Measurements from ENCODE around the gene TCF7L1. TPM values are rescaled to one million over a fixed set of nuclear protein-coding genes. Genes with fewer than 3 reads are reported as not detected.

TCF7L1 gene
- total RNA-seq, 1 donor from 2014 or later = 9.3 TPM

DNA sequence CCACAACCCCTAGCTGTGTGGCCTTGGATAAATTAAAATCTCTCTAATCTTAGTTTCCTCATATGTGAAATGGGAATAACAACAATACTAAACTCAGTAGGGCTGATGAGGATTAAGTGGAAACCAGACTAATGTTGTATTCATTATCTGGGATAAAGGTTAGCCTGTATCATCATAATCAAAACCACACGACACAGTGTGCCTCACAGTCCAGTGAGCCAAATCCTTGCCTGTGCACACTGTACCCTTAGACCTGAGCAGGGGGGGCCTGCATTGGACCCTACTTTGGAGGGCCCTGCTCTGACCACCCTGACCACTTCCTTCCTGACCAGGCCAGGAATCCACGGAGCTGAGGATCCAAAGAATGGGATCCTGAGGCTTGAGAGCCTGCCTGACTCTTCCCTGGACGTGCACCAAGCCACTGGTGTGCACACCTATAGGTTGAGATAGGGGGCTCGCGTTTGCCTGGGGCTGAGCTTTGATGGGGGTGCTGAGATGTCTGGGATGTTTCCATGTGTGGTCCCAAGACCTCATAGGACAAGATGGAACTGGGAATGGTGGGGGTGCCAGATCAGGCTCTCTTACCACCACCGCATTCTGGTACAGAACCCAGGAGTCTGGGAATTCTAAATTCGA, 124.9 kb downstream of the TCF7L1 start:
- ATAC-seq = no peak
- intact Hi-C loops (cut with DNase I) = no loop called here
- DNase-seq (ENCODE audit: missing footprints) = no peak

DNA sequence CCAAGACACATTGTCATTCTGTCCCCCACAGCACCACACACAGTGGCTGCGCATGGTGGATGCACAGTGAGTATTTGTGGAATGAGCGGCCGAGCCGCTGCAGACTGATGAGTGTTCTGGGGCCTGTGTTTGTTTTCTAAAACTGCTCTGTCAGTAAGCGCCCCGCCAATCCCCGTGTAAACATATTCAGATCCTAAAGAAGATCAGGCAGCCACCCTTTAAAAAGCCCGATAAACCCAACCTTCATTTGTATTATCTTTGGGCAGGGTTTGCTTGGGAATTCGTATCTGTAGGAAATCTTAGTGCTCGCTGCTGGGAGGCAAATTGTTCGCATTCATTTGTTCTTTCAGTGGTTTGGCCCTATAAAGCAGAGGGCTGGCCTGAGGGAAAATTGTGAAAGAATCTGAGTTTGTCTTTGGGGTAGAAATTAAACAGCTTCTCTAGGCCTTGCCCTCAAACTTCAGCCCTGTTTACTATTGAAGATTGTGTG, 126.0 kb downstream of the TCF7L1 start:
- intact Hi-C loops (cut with DNase I) = no loop called here
- peak; percentile 76 for ATAC-seq
- no peak for DNase-seq (ENCODE audit: missing footprints)

DNA sequence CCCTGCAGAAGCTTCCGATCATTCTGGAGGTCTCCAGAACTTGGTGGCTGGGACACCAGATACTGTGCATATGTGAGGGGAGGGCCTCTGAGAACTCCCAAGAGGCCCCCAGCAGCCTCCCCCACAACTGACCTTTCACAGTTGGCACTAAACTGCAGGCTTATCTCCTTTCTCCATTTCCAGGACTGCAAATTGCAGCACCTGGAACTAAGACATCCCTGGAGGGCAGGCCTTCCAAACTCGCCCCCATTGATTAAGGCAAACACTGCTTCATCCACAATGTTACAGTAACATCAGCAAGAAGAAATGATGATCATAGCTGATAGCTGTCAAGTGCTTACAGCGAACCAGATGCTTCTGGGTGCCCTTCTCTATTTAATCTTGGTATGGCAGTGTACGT, 126.7 kb downstream of the TCF7L1 start:
- ATAC-seq (peak; percentile 15), DNase-seq (ENCODE audit: missing footprints) (no peak)
- intact Hi-C loops (cut with DNase I) = no loop called here

GRCh38 chr2:85263591-85263990, 130.4 kb downstream of the TCF7L1 start:
- DNase-seq (ENCODE audit: missing footprints) (no peak), ATAC-seq (no peak)
- intact Hi-C loops (cut with DNase I) = no loop called here

DNA sequence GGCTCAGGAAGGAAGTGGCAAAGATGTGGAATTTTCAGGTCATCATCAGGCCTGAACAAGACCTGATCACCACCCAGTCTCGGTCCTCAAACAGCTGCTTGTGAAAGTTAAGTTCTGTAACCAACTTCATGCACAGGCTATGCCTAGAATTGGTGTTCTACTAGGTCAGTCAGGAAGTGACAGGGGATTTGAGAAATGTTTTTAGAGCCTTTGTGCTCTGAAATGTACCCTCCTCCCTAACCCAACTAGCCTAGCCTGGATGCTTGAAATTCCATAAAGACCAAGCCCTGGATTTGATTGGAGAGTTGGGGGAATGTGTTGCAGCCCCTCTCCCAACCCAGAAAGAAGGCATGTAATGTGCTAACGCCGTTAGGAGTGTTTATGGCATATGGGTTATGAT, 131.3 kb downstream of the TCF7L1 start:
- intact Hi-C loops (cut with DNase I) = no loop called here
- ATAC-seq = no peak
- DNase-seq (ENCODE audit: missing footprints) = no peak

- intact Hi-C loops (cut with DNase I) = no loop called here
- DNase-seq (ENCODE audit: missing footprints) = peak; percentile 82
Measured at GRCh38 chr2:85265304-85265703, 132.1 kb downstream of the TCF7L1 start.

GRCh38 chr2:85266146-85267041, 133.2 kb downstream of the TCF7L1 start:
- DNase-seq (ENCODE audit: missing footprints) = peak; percentile 83
- intact Hi-C loops (cut with DNase I) = loop anchor here (2.0 kb wide), 1 partner anchor 18 kb away; no protein-coding TSS in a partner anchor
- peak; percentile 55 for ATAC-seq

More at GRCh38 chr2:85265304-85265703, 132.1 kb downstream of the TCF7L1 start:
- ATAC-seq = peak; percentile 89

GRCh38 chr2:85269959-85270358, 136.8 kb downstream of the TCF7L1 start:
- intact Hi-C loops (cut with DNase I) = no loop called here
- ATAC-seq (peak; percentile 45), DNase-seq (ENCODE audit: missing footprints) (no peak)

DNA sequence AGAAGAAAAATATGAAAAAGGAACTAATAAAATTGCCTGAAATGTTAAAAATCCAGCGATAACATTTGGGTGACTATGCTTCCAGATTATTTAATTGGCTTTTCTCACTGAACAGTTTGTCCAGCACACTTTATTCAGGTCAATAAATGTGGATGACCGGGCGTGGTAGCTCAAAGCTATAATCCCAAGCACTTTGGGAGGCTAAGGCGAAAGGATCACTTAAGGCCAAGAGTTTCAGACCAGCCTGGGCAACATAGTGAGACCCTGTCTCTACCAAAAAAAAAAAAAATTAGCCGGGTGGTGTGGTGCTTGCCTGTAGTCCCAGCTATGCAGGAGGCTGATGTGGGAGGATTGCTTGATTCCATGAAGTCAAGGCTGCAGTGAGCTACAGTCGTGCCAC, 139.2 kb downstream of the TCF7L1 start:
- DNase-seq (ENCODE audit: missing footprints) = no peak
- no peak for ATAC-seq
- intact Hi-C loops (cut with DNase I) = no loop called here

- ATAC-seq (no peak), DNase-seq (ENCODE audit: missing footprints) (no peak)
- intact Hi-C loops (cut with DNase I) = no loop called here
Measured at GRCh38 chr2:85273738-85274731, 140.8 kb downstream of the TCF7L1 start.

DNA sequence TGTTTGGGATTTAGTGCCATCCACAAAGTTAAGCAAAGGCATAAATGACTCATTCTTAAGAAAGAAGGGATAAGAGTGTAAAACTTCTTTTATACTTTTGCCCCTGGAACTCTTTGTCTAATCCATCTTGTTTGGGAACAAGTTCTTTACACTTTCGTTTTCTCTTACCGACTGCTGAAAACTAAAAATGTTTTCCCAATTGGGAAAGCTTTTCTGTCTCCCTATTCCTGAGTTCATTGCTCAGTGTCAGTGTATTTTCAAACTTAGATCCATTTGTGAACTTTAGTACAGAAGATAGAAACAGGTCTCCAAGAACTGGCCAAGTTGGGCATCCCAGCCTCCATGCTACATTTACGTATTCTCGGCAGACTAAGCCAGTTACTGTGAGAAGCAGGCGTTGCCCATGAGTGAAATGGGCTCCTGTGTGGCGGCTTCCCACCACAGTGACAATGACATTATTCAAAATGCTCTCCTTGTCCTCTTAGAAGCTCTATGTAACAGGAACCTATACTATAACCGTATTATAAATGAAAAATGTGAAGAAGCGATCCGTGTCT, 142.9 kb downstream of the TCF7L1 start:
- ATAC-seq = no peak
- intact Hi-C loops (cut with DNase I) = loop anchor here (5.0 kb wide), 1 partner anchor 34 kb away; no protein-coding TSS in a partner anchor
- DNase-seq (ENCODE audit: missing footprints) = no peak

DNA sequence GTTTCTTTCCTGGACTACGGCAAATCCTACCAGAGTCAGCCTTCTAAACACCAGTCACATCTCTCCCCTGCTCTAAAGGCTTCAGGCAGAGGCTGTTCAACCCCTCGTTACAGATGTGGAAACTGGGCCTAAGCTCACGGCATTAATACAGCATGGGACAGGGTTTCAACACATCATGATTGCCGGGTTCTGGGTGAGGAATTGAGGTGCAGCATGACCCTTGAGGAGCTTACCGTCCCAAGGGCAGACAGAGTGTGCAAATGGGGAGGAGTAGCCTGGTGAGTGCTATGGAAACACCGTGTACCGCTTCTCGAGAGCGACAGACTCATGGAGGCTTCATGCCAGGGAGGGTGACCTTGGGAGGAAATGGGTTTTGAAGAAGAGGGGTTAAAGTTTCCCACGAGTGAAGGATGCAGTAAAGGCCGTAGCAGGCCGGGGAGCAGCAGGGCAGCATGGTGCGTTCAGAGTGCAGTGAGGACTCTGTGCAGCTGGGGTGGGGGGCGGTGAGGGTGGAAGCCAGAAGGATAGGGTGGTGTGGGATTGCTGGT, 143.5 kb downstream of the TCF7L1 start:
- no peak for DNase-seq (ENCODE audit: missing footprints)
- ATAC-seq = peak; percentile 38
- intact Hi-C loops (cut with DNase I) = loop anchor here (5.0 kb wide), 1 partner anchor 34 kb away; no protein-coding TSS in a partner anchor

- peak; percentile 91 for ATAC-seq
- peak; percentile 74 for DNase-seq (ENCODE audit: missing footprints)
- intact Hi-C loops (cut with DNase I) = loop anchor here (5.0 kb wide), 1 partner anchor 35 kb away; no protein-coding TSS in a partner anchor
Measured at GRCh38 chr2:85277416-85278158, 144.4 kb downstream of the TCF7L1 start.

DNA sequence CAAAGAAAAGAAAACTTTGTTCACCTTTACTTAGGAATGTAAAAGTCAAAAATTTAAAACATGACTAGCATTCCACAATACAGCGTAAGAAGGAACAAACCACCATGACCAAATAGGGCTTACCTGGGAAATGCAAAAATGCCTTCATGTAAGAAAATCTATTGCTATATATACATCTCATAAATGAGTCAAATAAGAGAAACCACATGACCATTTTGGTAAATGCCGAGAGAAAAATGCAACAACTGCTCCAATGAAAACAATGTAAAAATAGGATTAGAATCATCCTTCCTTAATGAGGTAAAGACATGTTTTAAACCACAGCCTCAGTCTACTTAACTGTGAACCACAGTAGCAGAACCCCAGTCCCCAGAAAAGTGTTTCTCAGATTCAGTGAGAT, 145.2 kb downstream of the TCF7L1 start:
- no peak for ATAC-seq

DNA sequence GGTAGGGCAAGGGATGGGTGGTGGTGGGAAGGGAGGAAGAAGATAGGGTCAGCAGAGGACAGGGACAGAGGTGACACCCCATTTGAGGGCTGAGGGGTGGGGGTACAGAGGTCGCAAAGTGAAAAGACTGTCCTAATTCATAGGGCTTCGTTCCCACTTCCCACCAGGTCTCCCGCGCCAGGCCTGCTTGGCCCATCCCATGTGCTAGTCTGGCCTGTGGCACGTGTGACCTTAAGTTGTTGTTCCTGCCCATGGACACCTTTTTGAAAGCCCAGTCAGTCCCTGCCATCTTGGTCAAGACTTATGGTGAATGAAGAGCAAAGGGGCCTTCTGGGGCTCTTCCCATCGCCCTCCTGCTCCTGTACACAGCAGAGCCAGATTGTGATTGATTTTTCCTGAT, 148.4 kb downstream of the TCF7L1 start:
- ATAC-seq (no peak), DNase-seq (ENCODE audit: missing footprints) (no peak)
- intact Hi-C loops (cut with DNase I) = loop anchor here (10.0 kb wide), 1 partner anchor 357 kb away; no protein-coding TSS in a partner anchor

More for the DNA sequence above, 145.2 kb downstream of the TCF7L1 start:
- intact Hi-C loops (cut with DNase I) = loop anchor here (5.0 kb wide), 1 partner anchor 36 kb away; no protein-coding TSS in a partner anchor
- DNase-seq (ENCODE audit: missing footprints) = no peak

GRCh38 chr2:85282914-85283313, 149.7 kb downstream of the TCF7L1 start:
- ATAC-seq (no peak), DNase-seq (ENCODE audit: missing footprints) (no peak)
- intact Hi-C loops (cut with DNase I) = loop anchor here (10.0 kb wide), 1 partner anchor 358 kb away; no protein-coding TSS in a partner anchor

GRCh38 chr2:85283641-85284040, 150.4 kb downstream of the TCF7L1 start:
- ATAC-seq (no peak), DNase-seq (ENCODE audit: missing footprints) (no peak)
- intact Hi-C loops (cut with DNase I) = loop anchor here (2.0 to 10.0 kb wide), 2 partner anchors 17 to 359 kb away; no protein-coding TSS in a partner anchor
